KMS-11 (cell line): ENCODE data around the gene THEMIS.

ENCODE experiments used
- H2AFZ ChIP-seq: fragments of 200-600 bp; sonication (generic); 2 replicates; pipeline ENCODE4 v1.6.1; 2016; ENCODE audit warnings: antibody characterized with exemption, mixed run types, low read depth
- H3K27ac ChIP-seq: fragments of 200-600 bp; sonication (generic); 2 replicates; pipeline ENCODE4 v1.6.1; 2016; ENCODE audit warnings: mild to moderate bottlenecking, mixed run types
- H3K27me3 ChIP-seq: fragments of 200-600 bp; sonication (generic); 2 replicates; pipeline ENCODE4 v1.6.1; 2017; ENCODE audit warnings: mild to moderate bottlenecking, low read depth, mixed run types, moderate library complexity; ENCODE audit not compliant: insufficient read depth
- H3K36me3 ChIP-seq: fragments of 200-600 bp; sonication (generic); 2 replicates; pipeline ENCODE4 v1.6.1; 2017; ENCODE audit warnings: mild to moderate bottlenecking, mixed run types; ENCODE audit not compliant: insufficient read depth
- H3K4me1 ChIP-seq: fragments of 200-600 bp; sonication (generic); 2 replicates; pipeline ENCODE4 v1.6.1; 2016; ENCODE audit warnings: mild to moderate bottlenecking, low read depth, mixed run types; ENCODE audit not compliant: poor library complexity, severe bottlenecking
- H3K4me2 ChIP-seq: fragments of 200-600 bp; sonication (generic); 2 replicates; pipeline ENCODE4 v1.7.0; 2016; ENCODE audit warnings: mild to moderate bottlenecking, mixed run types
- H3K4me3 ChIP-seq: fragments of 200-600 bp; sonication (generic); IDR thresholded peaks from 2 replicates; pipeline ENCODE4 v1.6.1; 2017; ENCODE audit warnings: low read depth, low read length, mixed read lengths; ENCODE audit not compliant: insufficient read depth
- H3K79me2 ChIP-seq: fragments of 200-600 bp; sonication (generic); 2 replicates; pipeline ENCODE4 v1.6.1; 2016; ENCODE audit warnings: low read depth, mixed run types; ENCODE audit not compliant: insufficient read depth
- H3K9ac ChIP-seq: fragments of 200-600 bp; sonication (generic); 2 replicates; pipeline ENCODE4 v1.6.1; 2016; ENCODE audit warnings: mild to moderate bottlenecking, mixed run types
- H4K20me1 ChIP-seq: fragments of 200-600 bp; sonication (generic); 2 replicates; pipeline ENCODE4 v1.6.1; 2016; ENCODE audit warnings: mild to moderate bottlenecking, mixed run types; ENCODE audit not compliant: insufficient read depth
- CTCF ChIP-seq: fragments of 200-600 bp; sonication (generic); conservative IDR thresholded peaks from 2 replicates; pipeline ENCODE4 v1.6.1; 2017; ENCODE audit warnings: low read depth, mild to moderate bottlenecking, antibody characterized with exemption, low read length, moderate library complexity, mixed read lengths

The THEMIS gene

DNA sequence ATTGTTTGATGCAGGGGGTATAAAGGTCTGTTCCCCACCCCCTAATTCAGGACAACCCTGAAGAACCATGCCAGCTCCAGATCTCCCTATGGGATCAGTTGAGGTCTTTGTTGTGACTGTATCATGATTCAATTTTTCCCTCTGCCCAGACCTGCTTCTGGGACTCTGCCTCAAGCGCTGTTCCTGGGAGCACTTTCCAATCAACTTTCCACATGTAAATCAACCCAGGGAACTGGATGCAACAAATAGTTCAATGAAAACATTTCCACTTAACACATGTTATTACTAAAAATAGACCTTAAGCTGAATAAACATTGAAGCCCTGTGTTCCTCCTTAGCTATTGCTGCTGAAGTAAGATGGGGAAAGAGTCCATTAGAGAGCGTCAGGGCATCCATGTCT is 184.4 kb downstream of the THEMIS start:
- Histone ChIP-seq H2AFZ (no peak overlapping the region), H3K9ac (no peak overlapping the region), H3K4me1 (no peaks in the 10 kb centered on the region), H3K36me3 (no peaks in the 10 kb centered on the region), H3K4me3 (no peak overlapping the region), H4K20me1 (no peaks in the 10 kb centered on the region), H3K27ac (no peak overlapping the region), H3K79me2 (no peaks in the 10 kb centered on the region), H3K27me3 (no peaks in the 10 kb centered on the region), H3K4me2 (no peak overlapping the region)
- TF ChIP-seq CTCF, result no peak

DNA sequence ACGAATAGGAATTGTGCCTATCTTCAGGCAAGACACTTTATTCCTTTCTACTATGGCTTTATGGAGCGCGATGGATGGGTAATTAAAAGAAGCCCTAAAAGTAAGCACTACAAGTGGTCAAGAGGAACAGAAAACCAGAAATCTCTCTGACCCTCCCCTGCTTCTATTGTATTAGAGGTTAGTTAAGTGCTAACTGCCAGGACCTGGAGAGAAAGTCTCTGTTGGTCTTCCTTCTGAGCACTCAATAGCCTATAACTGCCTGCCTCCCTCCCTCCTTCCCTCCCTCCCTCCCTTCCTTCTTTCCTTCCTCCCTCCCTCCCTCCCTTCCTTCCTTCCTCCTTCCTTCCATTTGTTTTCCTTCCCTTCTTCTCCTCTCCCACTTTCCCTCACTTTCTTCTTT is 190.2 kb downstream of the THEMIS start:
- H2AFZ ChIP-seq, result no peak overlapping the region
- H3K4me2 ChIP-seq, result no peak overlapping the region
- no peak overlapping the region for H3K27ac ChIP-seq
- H3K27me3 ChIP-seq, result no peaks in the 10 kb centered on the region
- no peak for TF ChIP-seq CTCF
- H3K9ac ChIP-seq, result no peak overlapping the region
- no peaks in the 10 kb centered on the region for H3K79me2 ChIP-seq
- H4K20me1 ChIP-seq, result no peaks in the 10 kb centered on the region
- no peaks in the 10 kb centered on the region for H3K4me1 ChIP-seq
- H3K36me3 ChIP-seq, result no peaks in the 10 kb centered on the region
- H3K4me3 ChIP-seq, result no peak overlapping the region

DNA sequence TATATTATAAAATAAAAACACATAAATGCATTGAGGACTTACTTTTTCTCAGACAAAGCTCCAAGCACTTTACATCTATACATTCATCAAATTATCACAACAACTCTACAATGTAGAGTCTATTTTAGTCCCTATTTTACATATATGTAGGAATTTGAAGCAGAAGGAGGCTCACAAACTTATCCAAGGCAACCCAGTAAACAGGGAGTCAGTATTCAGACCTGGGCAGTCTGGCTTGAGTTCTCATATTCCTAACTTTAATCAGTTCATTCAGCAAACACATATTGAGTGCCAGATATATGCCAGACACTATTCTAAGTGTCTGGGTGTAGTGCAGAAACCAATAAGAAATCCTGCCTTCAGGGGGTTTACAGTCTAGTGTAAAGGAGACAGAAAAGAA is 194.6 kb downstream of the THEMIS start:
- no peak overlapping the region for H3K4me3 ChIP-seq
- no peak for TF ChIP-seq CTCF
- no peak overlapping the region for H3K27ac ChIP-seq
- no peak overlapping the region for H2AFZ ChIP-seq
- no peaks in the 10 kb centered on the region for H3K79me2 ChIP-seq
- no peak overlapping the region for H3K4me2 ChIP-seq
- no peak overlapping the region for H3K9ac ChIP-seq
- H3K4me1 ChIP-seq, result no peaks in the 10 kb centered on the region
- no peaks in the 10 kb centered on the region for H3K36me3 ChIP-seq
- H3K27me3 ChIP-seq, result no peaks in the 10 kb centered on the region
- H4K20me1 ChIP-seq, result no peaks in the 10 kb centered on the region

GRCh38 chr6:127695108-127695507 is 205.8 kb downstream of the THEMIS start:
- Histone ChIP-seq H3K4me1 (no peaks in the 10 kb centered on the region), H3K79me2 (no peaks in the 10 kb centered on the region)

More at GRCh38 chr6:127695108-127695507, 205.8 kb downstream of the THEMIS start:
- H2AFZ ChIP-seq, result no peak overlapping the region
- no peaks in the 10 kb centered on the region for H3K27me3 ChIP-seq
- H3K9ac ChIP-seq, result no peak overlapping the region
- H3K36me3 ChIP-seq, result no peaks in the 10 kb centered on the region
- H3K4me2 ChIP-seq, result no peak overlapping the region
- no peaks in the 10 kb centered on the region for H4K20me1 ChIP-seq
- TF ChIP-seq CTCF, result no peak
- H3K4me3 ChIP-seq, result no peak overlapping the region
- no peak overlapping the region for H3K27ac ChIP-seq
